Endothelial cell of umbilical vein (primary cell): Measurements from ENCODE around the gene FKBP8. TPM values are rescaled to one million over a fixed set of nuclear protein-coding genes. Genes with fewer than 3 reads are reported as not detected.

Source experiments
- BruUV-seq: library from RNA; stranded (reverse); fragments of 400-500 nt; replicated peaks from 2 replicates; lab custom pipeline; 2021; lab: Mats Ljungman, UMichigan
- CTCF ChIA-PET: fragments of 300-600, 350-600 bp; sonication (Branson Sonifier 250); formaldehyde crosslinking; loops from one replicate; lab custom pipeline; 2021; ENCODE audit warnings: antibody characterized with exemption, inconsistent platforms; lab: Charles Lee
- POLR2A ChIA-PET: fragments of 300-600, 350-600 bp; sonication (Branson Sonifier 250); formaldehyde crosslinking; loops from one replicate; lab custom pipeline; 2021; ENCODE audit warnings: antibody characterized with exemption, inconsistent platforms; lab: Charles Lee
- DNase-seq: peaks from one replicate; pipeline ENCODE4 v3.0.0-alpha.2; 2011; ENCODE audit warnings: low read depth, low spot score
- FAIRE-seq: peaks from 2 replicates; lab custom pipeline; 2011; peaks lifted over from hg19 to GRCh38; lab: Jason Lieb, UNC
- H2AFZ ChIP-seq: 2 replicates; pipeline ENCODE4 v1.6.0; 2012; ENCODE audit warnings: low read depth, low read length, control low read depth, inconsistent platforms
- H3K27ac ChIP-seq: 2 replicates; pipeline ENCODE4 v1.5.1; 2011; ENCODE audit warnings: low read depth, mild to moderate bottlenecking, control low read depth, low read length, moderate library complexity; ENCODE audit not compliant: insufficient read depth
- H3K27me3 ChIP-seq, 2 experiments: 2 replicates each; pipeline versions ENCODE4 v1.6.0 to v1.6.1; 2011; ENCODE audit warnings: low read length in 2 of 2, mixed read lengths in 1 of 2; ENCODE audit not compliant: control insufficient read depth in 2 of 2, insufficient read depth in 2 of 2
- H3K36me3 ChIP-seq, 2 experiments: 2 replicates in 1 of 2; 3 replicates in 1 of 2; pipeline ENCODE4 v1.5.1; 2011; ENCODE audit warnings: low read length in 2 of 2, mild to moderate bottlenecking in 1 of 2, moderate library complexity in 1 of 2; ENCODE audit not compliant: control insufficient read depth in 2 of 2, insufficient read depth in 2 of 2; ENCODE audit errors: extremely low read depth in 1 of 2
- H3K4me1 ChIP-seq: 3 replicates; pipeline ENCODE4 v1.5.1; 2011; ENCODE audit warnings: mild to moderate bottlenecking, low read length; ENCODE audit not compliant: control insufficient read depth, insufficient read depth; ENCODE audit errors: extremely low read depth
- H3K4me2 ChIP-seq: 2 replicates; pipeline ENCODE4 v1.6.1; 2011; ENCODE audit warnings: low read length, control low read depth, mixed read lengths; ENCODE audit not compliant: insufficient read depth
- H3K4me3 ChIP-seq, 3 experiments: fragments of 200-600 bp in 1 of 3; sonication (generic), shearing (Covaris generic) in 1 of 3; replicated peaks in 1 of 3; 2 replicates each; pipeline ENCODE4 v1.5.1; 2011 to 2016; ENCODE audit warnings: control low read depth in 3 of 3, low read length in 3 of 3, mild to moderate bottlenecking in 2 of 3, inconsistent platforms in 1 of 3, low read depth in 1 of 3, moderate library complexity in 1 of 3; ENCODE audit not compliant: insufficient read depth in 1 of 3
- H3K79me2 ChIP-seq: 2 replicates; pipeline ENCODE4 v1.6.0; 2012; ENCODE audit warnings: low read length, inconsistent platforms; ENCODE audit not compliant: control insufficient read depth, insufficient read depth
- H3K9ac ChIP-seq: replicated peaks from 2 replicates; pipeline ENCODE3; 2011; ENCODE audit warnings: low read length, control low read depth; ENCODE audit not compliant: insufficient read depth; ENCODE audit errors: extremely low read depth
- H3K9me1 ChIP-seq: replicated peaks from 3 replicates; pipeline ENCODE4 v1.6.0; 2011; ENCODE audit warnings: mild to moderate bottlenecking, low read length; ENCODE audit not compliant: control insufficient read depth, insufficient read depth; ENCODE audit errors: extremely low read depth
- H3K9me3 ChIP-seq: replicated peaks from 2 replicates; pipeline ENCODE4 v1.5.1; 2012; ENCODE audit warnings: low read length, inconsistent platforms; ENCODE audit not compliant: control insufficient read depth, insufficient read depth
- H4K20me1 ChIP-seq: replicated peaks from 2 replicates; pipeline ENCODE3; 2011; ENCODE audit warnings: mild to moderate bottlenecking, low read length; ENCODE audit not compliant: control insufficient read depth, insufficient read depth; ENCODE audit errors: extremely low read depth
- EZH2 ChIP-seq: IDR thresholded peaks from 2 replicates; pipeline ENCODE4 v1.6.1; 2012; ENCODE audit warnings: borderline replicate concordance, low read depth, mild to moderate bottlenecking, moderate library complexity, low read length, inconsistent platforms; ENCODE audit not compliant: severe bottlenecking
- FOS ChIP-seq: IDR thresholded peaks from 2 replicates; pipeline ENCODE4 v1.6.1; 2011; ENCODE audit warnings: mild to moderate bottlenecking, low read length, moderate library complexity, borderline replicate concordance; ENCODE audit not compliant: insufficient read depth
- GATA2 ChIP-seq: IDR thresholded peaks from 2 replicates; pipeline ENCODE4 v1.7.0; 2011; ENCODE audit warnings: low read depth, mild to moderate bottlenecking, moderate library complexity, mixed read lengths, low read length; ENCODE audit not compliant: insufficient read length, insufficient read depth
- JUN ChIP-seq: IDR thresholded peaks from 2 replicates; pipeline ENCODE4 v1.6.1; 2011; ENCODE audit warnings: borderline replicate concordance, low read depth; ENCODE audit not compliant: insufficient read length, insufficient read depth
- MYC ChIP-seq: IDR thresholded peaks from one replicate; pipeline ENCODE4 v1.6.1; 2011; ENCODE audit warnings: mild to moderate bottlenecking, low read depth, low read length
- POLR2A ChIP-seq: IDR thresholded peaks from 2 replicates; pipeline ENCODE4 v1.6.1; 2012; ENCODE audit warnings: low read depth, mild to moderate bottlenecking, control low read depth, low read length
- POLR2AphosphoS5 ChIP-seq: IDR thresholded peaks from 2 replicates; pipeline ENCODE4 v1.6.1; 2012; ENCODE audit warnings: low read depth, mild to moderate bottlenecking, control low read depth, low read length, moderate library complexity; ENCODE audit not compliant: insufficient read depth
- dilution Hi-C: fragments of 300-500 bp; cut with MboI; formaldehyde crosslinking; loops from one replicate; pipeline ENCODE4 v1.15.0; 2019; ENCODE audit warnings: low sequenced_read_pairs; ENCODE audit not compliant: extremely low pct_ligation_motif_present
- intact Hi-C: fragments of 100-400 bp; cut with micrococcal nuclease; formaldehyde crosslinking; loops from one replicate; pipeline ENCODE4 v1.10.0; 2022
- polyA plus RNA-seq, 4 experiments: library from polyadenylated mRNA; depleted of rRNA in 3 of 4; stranded (reverse) in 3 of 4; unstranded in 1 of 4; fragments of >200 nt; gene quantifications; 2 replicates each; pipeline versions ENCODE4 v1.2.1 to v1.2.3, GENCODE V29; 2011 to 2012; ENCODE audit warnings: missing spikeins in 1 of 4
- total RNA-seq: library from RNA; stranded (reverse); gene quantifications from 2 replicates; pipeline ENCODE4 v1.2.3, GENCODE V29; 2021
- TF ChIP-seq, protein P1 (sequence below), 2 donors: IDR thresholded peaks; 1 replicate in 1 of 2; 2 replicates in 1 of 2; pipeline ENCODE4 v1.5.1; 2011; ENCODE audit warnings: low read length in 2 of 2, mild to moderate bottlenecking in 2 of 2, moderate library complexity in 2 of 2, control low read depth in 1 of 2, inconsistent platforms in 1 of 2, low read depth in 1 of 2; ENCODE audit not compliant: insufficient read depth in 1 of 2; ENCODE audit errors: extremely low read depth in 1 of 2
- TF ChIP-seq, protein P2 (sequence below): IDR thresholded peaks from 2 replicates; pipeline ENCODE4 v1.6.1; 2011; ENCODE audit not compliant: insufficient read depth, insufficient read length

The FKBP8 gene
- total and polyA plus RNA-seq, 2 donors (not counting 3 experiments of a cell fraction or from before 2014, with no cell fraction given) = 150 to 173 TPM

DNA sequence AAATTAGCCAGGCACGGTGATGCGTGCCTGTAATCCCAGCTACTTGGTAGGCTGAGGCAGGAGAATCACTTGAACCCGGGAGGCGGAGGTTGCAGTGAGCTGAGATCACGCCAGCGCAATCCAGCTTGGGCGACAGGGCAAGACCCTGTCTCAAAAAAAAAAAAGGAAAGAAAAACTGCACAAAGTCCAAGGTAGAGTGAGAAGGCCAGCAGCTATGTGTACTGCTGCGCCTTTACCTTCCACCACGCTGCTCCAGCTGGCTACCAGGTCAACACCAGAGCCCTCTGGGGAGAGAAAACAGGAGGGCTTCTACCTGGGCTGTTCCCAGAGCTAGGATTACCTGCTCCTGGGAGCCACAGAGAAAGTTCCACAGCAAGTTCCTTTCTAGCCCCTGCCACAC is 24.7 kb downstream of the FKBP8 start:
- peaks cover 27% of the 10 kb centered on the region for H3K4me1 ChIP-seq
- no peak overlapping the region for H3K4me2 ChIP-seq
- no peak overlapping the region for H3K4me3 ChIP-seq
- H3K9me1 ChIP-seq = no peaks in the 10 kb centered on the region
- H3K27ac ChIP-seq = no peak overlapping the region
- peaks cover 2% of the 10 kb centered on the region for H4K20me1 ChIP-seq
- intact Hi-C loops (no loop called here), dilution Hi-C loops (no loop called here)
- DNase-seq (no peak), FAIRE-seq (no peak)
- peaks cover 71% of the 10 kb centered on the region for H3K79me2 ChIP-seq
- TF ChIP-seq GATA2 (no peak), FOS (no peak)
- H3K27me3 ChIP-seq = no peaks in the 10 kb centered on the region
- ChIA-PET POLR2A (interaction anchor here (0.5 kb wide), 1 partner anchor 22 kb away, joined by 3 read pairs; no protein-coding TSS in a partner anchor), CTCF (interaction anchor here (1.0 to 2.3 kb wide), 5 partner anchors 14 to 57 kb away, joined by 3 to 9 read pairs (median 4); no protein-coding TSS in a partner anchor)
- no TSS peak for BruUV-seq
- no peak overlapping the region for H3K9ac ChIP-seq
- no peaks in the 10 kb centered on the region for H3K36me3 ChIP-seq
- no peak overlapping the region for H2AFZ ChIP-seq
- no peaks in the 10 kb centered on the region for H3K9me3 ChIP-seq

DNA sequence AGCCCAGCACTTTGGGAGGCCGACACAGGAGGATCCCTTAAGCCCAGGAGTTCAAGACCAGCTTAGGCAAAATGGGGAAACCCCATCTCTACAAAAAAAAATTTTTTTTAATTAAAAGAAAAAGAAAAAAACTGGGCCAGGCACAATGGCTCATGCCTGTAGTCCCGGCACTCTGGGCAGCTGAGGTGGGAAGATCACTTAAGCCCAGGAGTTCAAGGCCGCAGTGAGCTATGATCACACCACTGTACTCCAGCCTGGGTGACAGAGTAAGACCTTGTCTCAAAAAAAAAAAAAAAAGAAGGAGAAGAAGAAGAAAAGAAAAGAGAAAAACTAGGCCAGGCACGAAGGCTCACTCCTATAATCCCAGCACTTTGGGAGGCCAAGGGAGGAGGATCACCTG is 25.8 kb downstream of the FKBP8 start:
- no peaks in the 10 kb centered on the region for H3K9me1 ChIP-seq
- H3K9me3 ChIP-seq = no peaks in the 10 kb centered on the region
- no peak for TF ChIP-seq MYC
- TF ChIP-seq GATA2 = no peak
- no peak for TF ChIP-seq POLR2AphosphoS5
- no peak for TF ChIP-seq POLR2A
- no peak for TF ChIP-seq FOS
- TF ChIP-seq, protein P1, sequence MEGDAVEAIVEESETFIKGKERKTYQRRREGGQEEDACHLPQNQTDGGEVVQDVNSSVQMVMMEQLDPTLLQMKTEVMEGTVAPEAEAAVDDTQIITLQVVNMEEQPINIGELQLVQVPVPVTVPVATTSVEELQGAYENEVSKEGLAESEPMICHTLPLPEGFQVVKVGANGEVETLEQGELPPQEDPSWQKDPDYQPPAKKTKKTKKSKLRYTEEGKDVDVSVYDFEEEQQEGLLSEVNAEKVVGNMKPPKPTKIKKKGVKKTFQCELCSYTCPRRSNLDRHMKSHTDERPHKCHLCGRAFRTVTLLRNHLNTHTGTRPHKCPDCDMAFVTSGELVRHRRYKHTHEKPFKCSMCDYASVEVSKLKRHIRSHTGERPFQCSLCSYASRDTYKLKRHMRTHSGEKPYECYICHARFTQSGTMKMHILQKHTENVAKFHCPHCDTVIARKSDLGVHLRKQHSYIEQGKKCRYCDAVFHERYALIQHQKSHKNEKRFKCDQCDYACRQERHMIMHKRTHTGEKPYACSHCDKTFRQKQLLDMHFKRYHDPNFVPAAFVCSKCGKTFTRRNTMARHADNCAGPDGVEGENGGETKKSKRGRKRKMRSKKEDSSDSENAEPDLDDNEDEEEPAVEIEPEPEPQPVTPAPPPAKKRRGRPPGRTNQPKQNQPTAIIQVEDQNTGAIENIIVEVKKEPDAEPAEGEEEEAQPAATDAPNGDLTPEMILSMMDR (IDR thresholded peaks at IDR 0.05; ENCODE audit: extremely low read depth in 1 of 2, insufficient read depth in 1 of 2, low read depth in 1 of 2, low read length in 2 of 2) = no peak
- TF ChIP-seq, protein P2, sequence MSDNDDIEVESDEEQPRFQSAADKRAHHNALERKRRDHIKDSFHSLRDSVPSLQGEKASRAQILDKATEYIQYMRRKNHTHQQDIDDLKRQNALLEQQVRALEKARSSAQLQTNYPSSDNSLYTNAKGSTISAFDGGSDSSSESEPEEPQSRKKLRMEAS = no peak
- TF ChIP-seq JUN = no peak
- no peak for TF ChIP-seq EZH2
- peaks cover 2% of the 10 kb centered on the region for H4K20me1 ChIP-seq
- H3K36me3 ChIP-seq = no peaks in the 10 kb centered on the region
- no peak overlapping the region for H3K27ac ChIP-seq
- H3K79me2 ChIP-seq = peaks cover 79% of the 10 kb centered on the region
- H3K4me3 ChIP-seq = no peak overlapping the region
- ChIA-PET POLR2A (no interaction called here), CTCF (interaction anchor here (0.7 to 1.9 kb wide), 4 partner anchors 17 to 56 kb away, joined by 3 to 6 read pairs (median 4); no protein-coding TSS in a partner anchor)
- H3K4me2 ChIP-seq = no peak overlapping the region
- DNase-seq (no peak), FAIRE-seq (no peak)
- intact Hi-C loops (no loop called here), dilution Hi-C loops (no loop called here)
- no TSS peak for BruUV-seq
- peaks cover 27% of the 10 kb centered on the region for H3K4me1 ChIP-seq
- no peak overlapping the region for H3K9ac ChIP-seq
- H3K27me3 ChIP-seq = no peaks in the 10 kb centered on the region
- H2AFZ ChIP-seq = no peak overlapping the region
